DLD1 (cell line): ENCODE results near the gene CHCHD10.

Experiments used
- in situ Hi-C: cut with HindIII; loops from 2 replicates; pipeline ENCODE4 v1.10.0; 2017; ENCODE audit warnings: low sequenced_read_pairs

The CHCHD10 gene

DNA sequence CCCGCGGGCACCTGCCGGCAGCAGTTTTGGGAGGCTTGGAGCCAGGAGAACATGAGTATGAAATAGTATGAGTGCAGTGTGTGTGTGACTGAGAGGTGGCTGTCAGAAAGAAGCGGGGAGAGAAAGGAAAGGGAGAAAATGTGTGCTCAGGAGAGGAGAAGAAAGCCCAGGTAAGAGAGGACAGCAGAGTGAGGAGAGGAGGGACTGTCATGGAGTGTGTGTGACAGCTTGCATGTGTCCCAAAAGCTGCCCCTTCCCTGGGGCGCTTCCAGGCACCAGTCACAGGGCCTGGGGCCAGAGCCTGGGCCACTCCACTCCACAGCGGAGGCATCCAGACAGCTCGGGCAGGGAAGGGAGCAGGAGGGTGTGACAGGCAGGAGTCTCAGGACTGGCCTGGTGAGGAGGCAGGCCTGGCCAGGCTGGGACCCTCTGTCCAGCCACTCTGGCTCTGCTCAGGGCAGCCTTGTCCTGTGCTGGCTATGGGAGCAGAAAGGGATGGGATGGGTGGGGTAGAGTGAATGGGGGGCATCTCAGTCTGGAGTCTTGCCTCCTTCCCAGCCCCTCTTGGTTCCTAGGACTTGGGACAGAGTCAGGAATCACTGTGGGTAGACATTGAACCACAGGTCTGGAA, 5.8 kb upstream of the CHCHD10 start:
- in situ Hi-C loops = no loop called here

DNA sequence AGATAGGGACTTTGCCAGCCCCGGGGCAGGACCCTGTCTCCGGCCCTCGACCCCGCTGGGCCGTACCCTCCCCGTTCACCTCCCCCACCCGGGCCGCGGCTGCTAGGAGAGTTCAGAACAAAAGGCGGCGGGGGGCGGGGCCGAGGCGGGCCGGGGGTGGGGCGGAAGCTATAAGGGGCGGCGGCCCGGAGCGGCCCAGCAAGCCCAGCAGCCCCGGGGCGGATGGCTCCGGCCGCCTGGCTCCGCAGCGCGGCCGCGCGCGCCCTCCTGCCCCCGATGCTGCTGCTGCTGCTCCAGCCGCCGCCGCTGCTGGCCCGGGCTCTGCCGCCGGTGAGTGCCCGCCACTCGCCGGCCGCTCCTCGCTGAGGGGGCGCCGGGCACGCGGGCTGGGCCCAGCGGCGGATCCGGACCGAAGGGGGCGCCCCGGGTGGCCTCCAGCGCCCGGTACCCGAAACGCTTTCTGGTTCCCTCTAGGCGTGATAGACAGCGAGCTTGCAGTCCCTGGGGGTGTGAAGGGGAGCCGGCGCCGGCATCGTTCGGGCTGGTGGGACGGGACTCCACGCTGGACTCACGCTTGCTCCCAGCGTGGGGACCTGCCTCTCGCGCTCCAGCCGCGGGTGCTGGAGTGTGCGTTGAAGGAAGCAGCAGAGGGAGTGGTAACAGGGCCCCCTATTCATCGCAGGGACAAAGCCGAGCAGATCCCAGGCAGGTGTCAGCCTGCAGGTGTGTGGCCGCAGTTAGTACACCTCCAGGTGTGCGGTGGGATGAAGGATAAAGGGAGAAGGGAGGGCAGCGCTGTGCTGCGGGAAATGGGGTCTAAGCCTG, 5.1 kb upstream of the CHCHD10 start, which contains the start of gene MMP11:
MMP11 (plus strand) TSS at position 201 of the 825 bp plus-strand sequence; CDS start at position 223, 22 bp downstream.
- in situ Hi-C loops = no loop called here

DNA sequence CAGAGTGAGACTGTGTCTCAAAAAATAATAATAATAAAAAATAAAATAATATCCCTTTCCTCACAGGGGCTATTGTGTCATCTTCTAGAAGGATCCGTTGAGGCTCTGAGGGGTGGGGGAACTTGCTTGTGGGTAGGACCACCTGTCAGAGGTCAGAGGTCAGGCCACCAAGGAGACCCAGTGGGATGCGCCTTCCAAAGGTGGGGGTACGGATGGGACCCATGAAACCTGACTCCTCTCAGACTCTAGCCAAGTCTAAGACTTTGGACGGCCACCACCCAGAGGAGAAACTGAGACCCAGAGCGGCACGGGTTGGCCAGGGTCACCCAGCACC, 4.5 kb upstream of the CHCHD10 start:
- in situ Hi-C loops = no loop called here

- in situ Hi-C loops = no loop called here
Measured at GRCh38 chr22:23769321-23769965, 1.7 kb upstream of the CHCHD10 start.

DNA sequence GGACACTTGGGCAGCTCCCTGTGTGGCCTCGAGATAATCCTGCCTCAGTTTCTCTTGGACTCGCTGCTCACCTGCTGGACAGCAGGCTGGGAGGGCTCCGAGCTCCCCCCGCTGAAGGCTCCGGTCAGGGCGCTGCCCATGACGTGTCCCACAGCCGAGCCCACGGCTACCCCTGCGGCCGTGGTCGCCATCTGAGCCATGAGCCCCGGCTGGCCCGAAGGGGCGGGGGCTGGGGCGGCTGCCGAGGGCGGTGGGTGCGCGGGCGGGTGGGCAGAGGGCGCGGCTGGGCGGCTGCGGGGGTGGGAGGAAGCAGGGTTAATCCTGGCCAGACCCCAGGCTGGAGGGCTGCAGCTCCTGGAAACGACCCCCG, 484 bp downstream of the CHCHD10 start:
- in situ Hi-C loops = no loop called here

DNA sequence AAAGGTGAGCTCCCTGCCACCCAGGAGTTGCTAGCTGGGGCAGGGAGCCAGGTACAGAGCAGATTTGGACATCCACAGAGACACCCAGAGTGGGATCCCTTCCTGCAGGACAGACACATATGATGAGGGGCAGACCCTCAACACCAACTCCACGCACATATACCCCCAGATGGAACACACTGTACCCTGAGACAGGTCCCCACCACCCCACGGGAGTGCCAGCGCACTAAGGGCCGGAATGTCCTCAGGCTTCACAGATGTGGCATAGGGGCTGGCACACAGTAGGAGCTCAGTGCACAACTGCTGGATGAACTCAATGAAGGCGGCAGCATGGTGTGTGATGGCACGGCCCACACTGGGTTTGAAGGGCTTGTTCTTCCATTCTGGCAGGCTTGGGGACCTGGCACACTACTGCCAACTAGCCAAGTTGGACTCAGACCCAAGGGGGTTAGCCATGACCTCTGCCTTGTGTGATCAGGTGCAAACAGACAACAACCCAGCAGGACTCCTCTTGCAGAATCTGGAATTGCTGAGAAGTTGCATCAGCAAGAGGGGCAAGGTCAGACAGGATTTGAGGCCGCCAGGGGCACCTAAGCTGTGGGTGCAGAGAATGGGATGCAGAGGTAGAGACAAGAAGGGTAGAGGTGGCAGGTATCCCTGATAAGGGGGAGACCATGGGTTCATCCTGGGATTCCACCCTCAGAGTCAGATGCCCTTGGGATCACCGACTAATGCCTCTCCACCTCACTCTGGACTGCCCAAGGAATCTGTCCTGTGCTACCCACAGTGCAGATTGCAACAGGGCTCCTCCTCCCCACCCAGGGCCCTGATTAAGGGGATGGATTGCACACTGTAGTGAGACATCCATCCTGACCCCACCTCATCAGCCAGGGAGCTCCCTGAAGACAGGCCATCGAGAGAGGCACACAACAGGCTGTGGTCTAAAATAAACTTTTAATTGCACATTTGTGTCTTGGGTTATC, 2.6 kb downstream of the CHCHD10 start:
- in situ Hi-C loops = no loop called here

DNA sequence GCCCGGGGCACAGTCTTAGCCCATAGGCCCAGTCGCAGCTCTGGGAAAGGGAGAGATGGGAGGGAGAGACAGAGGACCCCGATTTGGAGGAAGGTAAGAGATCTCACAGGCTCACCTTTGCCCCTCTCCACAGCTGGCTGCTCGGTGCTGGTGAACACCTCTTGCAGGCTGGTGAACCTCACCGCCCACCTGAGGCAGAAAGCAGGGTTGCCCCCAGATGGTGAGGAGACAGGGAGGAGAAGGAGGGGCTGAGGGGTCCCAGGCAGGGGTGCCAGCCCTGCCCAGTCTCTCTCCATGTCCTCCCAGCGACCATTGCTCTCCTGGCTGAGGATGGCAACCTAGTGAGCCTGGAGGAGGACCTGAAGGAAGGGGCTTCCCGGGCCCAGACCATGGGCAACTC, 3.8 kb downstream of the CHCHD10 start:
- in situ Hi-C loops = no loop called here

GRCh38 chr22:23763579-23763945, 4.2 kb downstream of the CHCHD10 start:
- in situ Hi-C loops = no loop called here

DNA sequence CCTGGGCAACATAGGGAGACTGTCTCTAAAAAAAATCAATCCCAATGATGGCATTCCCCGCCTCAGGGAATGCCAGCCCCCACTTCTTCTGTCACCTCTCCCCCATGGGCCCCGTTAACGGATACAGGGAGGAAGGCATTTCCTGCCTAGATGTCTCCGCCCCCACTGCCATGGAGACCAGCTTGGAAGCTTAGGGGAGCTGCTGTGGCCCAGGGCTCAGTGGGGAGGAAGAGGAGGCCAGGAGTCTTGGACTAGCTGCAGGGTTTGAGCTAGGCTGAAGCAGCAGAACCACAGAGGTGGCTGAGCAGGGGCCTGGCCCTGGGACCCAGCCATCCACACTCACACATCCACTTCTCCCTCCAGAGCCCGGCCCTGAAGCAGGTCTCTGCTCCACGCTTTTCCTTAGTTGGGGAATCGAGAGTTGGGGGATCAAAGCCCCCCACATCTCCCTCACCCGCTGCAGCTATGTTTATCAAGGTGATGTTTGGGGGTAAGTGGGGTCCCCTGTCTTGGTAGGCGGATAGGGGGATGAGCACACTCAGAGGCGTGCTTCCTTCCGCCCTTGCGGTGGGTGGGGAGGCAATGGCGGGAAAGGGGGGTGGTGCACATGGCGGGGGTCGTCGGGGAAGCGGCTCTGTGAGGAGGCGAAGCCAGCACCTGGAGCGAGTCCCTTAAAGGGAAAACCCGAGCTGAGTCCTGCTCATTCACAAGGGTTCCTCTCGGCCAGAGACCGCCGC, 4.8 kb downstream of the CHCHD10 start, which contains the start of gene C22orf15:
C22orf15 (plus strand) TSS at position 149 of the 737 bp plus-strand sequence; CDS start at position 466, 317 bp downstream.
- in situ Hi-C loops = no loop called here

DNA sequence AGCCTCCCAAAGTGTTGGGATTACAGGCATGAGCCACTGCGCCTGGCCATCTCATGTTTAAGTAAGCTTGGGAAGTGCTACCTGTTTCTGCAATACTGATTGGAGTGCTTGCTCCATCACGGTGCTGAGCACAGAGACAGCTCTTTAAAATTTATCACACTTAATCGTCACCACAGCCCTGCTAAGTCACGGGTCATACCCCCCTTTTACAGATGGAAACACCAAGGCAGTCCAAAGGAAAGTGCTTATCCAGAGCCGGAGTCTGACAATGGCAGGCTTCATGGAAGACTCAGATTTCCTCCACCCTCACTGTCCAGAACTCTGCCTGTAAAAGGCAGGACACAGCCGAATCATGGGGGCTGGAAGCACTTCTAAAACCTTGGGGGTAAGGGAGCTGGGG, 7.7 kb downstream of the CHCHD10 start:
- in situ Hi-C loops = no loop called here

DNA sequence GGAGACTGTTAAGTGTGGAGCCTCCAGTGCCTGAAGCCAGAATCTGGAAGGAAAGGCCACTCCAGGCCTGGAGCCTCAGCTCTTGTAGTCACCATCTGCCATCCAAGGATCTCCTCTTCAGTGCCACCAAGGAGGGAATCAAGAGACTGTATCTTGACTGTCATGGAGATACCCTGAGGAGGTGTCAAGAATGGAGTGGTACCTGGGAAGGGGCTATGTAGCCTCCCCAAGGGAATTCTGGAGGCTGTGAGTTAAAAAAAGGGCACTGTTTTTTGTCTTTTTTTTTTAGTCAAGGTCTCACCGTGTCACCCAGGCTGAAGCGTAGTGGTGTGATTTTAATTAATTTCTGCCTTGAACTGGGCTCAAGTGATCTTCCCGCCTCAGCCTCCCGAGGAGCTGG, 8.2 kb downstream of the CHCHD10 start:
- in situ Hi-C loops = no loop called here

- in situ Hi-C loops = no loop called here
Measured at GRCh38 chr22:23756891-23757290, 10.9 kb downstream of the CHCHD10 start.

DNA sequence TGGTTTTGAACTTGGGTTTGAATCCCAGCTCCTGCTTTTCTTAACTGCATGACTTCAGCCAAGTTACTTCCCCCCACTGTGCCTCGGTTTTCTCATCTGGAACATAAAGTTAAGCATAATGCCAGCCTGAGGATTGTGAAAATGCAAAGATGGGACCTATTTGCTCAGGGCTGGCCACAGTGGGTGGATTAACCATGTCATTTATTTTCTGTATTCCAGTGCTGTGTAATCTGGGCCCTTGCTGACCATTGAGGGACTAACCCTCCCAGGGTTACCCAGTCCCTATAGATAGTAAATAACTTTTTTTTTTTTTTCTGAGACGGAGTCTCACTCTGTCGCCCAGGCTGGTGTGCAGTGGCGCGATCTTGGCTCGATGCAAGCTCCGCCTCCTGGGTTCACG, 12.1 kb downstream of the CHCHD10 start:
- in situ Hi-C loops = no loop called here

- in situ Hi-C loops = no loop called here
Measured at GRCh38 chr22:23754980-23755636, 12.7 kb downstream of the CHCHD10 start.

DNA sequence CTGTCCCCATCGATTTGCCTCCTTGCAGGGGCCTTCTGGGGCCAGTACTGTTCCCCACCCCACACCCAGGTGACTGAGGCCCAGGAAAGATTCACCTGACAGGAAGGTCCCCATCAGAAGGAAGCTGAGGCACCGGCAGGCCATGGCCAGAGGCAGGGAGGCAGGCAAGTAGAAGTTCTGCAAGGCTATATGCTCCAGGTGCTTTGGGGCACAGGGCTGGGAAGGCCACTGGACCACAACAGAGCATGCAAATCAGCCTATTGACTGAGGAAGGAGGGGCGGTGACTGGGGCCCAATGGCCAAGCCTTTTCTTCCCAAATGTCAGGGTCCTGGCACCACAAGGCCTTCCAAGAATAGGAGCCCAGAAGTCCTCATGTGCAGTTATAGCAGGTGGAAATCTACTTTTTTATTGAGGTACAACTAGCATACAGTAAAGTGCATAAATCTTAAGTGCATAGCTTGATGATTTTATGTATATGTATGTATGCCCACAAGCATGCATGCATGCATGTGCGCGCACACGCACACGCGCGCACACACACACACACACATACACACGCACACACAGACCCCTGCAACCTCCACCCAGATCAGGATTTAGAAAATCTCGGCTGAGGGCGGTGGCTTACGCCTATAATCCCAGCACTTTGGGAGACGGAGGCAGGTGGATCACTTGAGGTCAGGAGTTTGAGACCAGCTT, 13.4 kb downstream of the CHCHD10 start, which contains the start of gene VPREB3:
VPREB3 (minus strand) TSS at position 206 of the 700 bp plus-strand sequence; CDS start at position 144, 62 bp downstream.
- in situ Hi-C loops = no loop called here

DNA sequence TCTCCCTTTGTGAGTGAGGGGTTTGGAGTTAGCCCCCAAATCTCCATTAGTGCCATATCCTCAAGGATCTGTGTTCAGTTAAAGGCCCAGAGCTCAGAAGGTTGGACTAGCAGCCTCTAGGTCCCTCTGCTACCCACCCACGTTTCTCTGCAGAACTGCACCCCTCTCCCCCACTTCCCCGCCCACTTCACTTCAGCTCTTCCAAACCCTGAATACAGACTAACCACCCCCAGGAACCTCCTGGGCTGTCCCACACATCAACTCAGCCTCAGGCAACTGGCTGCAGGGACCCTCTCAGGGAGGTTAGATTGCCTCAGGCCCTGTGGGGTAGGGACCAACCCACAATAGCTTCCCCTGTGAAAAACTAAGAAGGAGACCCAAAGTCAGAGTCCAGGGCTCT, 14.4 kb downstream of the CHCHD10 start:
- in situ Hi-C loops = no loop called here

GRCh38 chr22:23752750-23753149, 15.0 kb downstream of the CHCHD10 start:
- in situ Hi-C loops = no loop called here

- in situ Hi-C loops = no loop called here
Measured at GRCh38 chr22:23752090-23752691, 15.6 kb downstream of the CHCHD10 start.
